Astrocyte (in vitro differentiated cells and primary cell): ENCODE measurements around the gene TAX1BP3.

Experiments
- CTCF ChIP-seq: IDR thresholded peaks from 2 replicates; pipeline ENCODE4 v1.5.1; 2011; ENCODE audit warnings: low read depth, mild to moderate bottlenecking, inconsistent platforms, low read length, moderate library complexity; ENCODE audit not compliant: insufficient read depth
- EZH2 ChIP-seq: IDR thresholded peaks from 2 replicates; pipeline ENCODE4 v1.6.1; 2012; ENCODE audit warnings: mild to moderate bottlenecking, low read length, inconsistent platforms; ENCODE audit not compliant: insufficient read depth

- TF ChIP-seq CTCF (no peak), EZH2 (no peak)
Observed at GRCh38 chr17:3641014-3641413, 27.4 kb downstream of the TAX1BP3 start.
